Esophagus squamous epithelium (tissue), 5 donors: ENCODE measurements around the gene KSR2. TPM values are rescaled to one million over a fixed set of nuclear protein-coding genes. Genes with fewer than 3 reads are reported as not detected.

ENCODE experiments used
- DNase-seq: peaks from one replicate; lab custom pipeline; 2025; lab: John Stamatoyannopoulos, UW
- H3K27ac ChIP-seq, 4 donors: fragments of 200-600 bp; sonication (generic); one replicate each; pipeline ENCODE4 v1.5.1; 2016 to 2019; ENCODE audit warnings: mild to moderate bottlenecking in 1 of 4
- H3K27me3 ChIP-seq, 4 donors: fragments of 200-600 bp; sonication (generic); 1 replicate in 3 of 4; 2 replicates in 1 of 4; pipeline versions ENCODE4 v1.5.1 to v1.6.0; 2017 to 2021; ENCODE audit warnings: antibody characterized with exemption in 1 of 4
- H3K36me3 ChIP-seq, 3 donors: fragments of 200-600 bp; sonication (generic); one replicate each; pipeline ENCODE4 v1.5.1; 2016 to 2019
- H3K4me1 ChIP-seq, 3 donors: fragments of 200-600 bp; sonication (generic); one replicate each; pipeline ENCODE4 v1.5.1; 2017 to 2019
- H3K4me3 ChIP-seq, 4 donors: fragments of 200-600 bp; sonication (generic); 1 replicate in 3 of 4; 2 replicates in 1 of 4; pipeline ENCODE4 v1.5.1; 2016 to 2019; ENCODE audit warnings: mild to moderate bottlenecking in 2 of 4, moderate library complexity in 1 of 4
- H3K9me3 ChIP-seq, 3 donors: fragments of 200-600 bp; sonication (generic); one replicate each; pipeline ENCODE4 v1.5.1; 2016 to 2019
- CTCF ChIP-seq, 6 experiments: fragments of 450-650 bp in 4 of 6; fragments of 200-600 bp in 2 of 6; sonication (generic) in 2 of 6; IDR thresholded peaks; one replicate each; pipeline ENCODE4 v1.5.1; 2016 to 2019; ENCODE audit warnings: antibody characterized with exemption in 6 of 6, mild to moderate bottlenecking in 4 of 6, moderate library complexity in 4 of 6
- POLR2A ChIP-seq, 4 donors: fragments of 450-650 bp; IDR thresholded peaks; one replicate each; pipeline ENCODE4 v1.6.1; 2017; ENCODE audit warnings: antibody characterized with exemption in 4 of 4, mild to moderate bottlenecking in 4 of 4, moderate library complexity in 3 of 4
- WGBS, 2 donors: methylation state at CpG; one replicate each; pipeline ENCODE4 v1.1.5; 2018; 5-methylcytosine and 5-hydroxymethylcytosine counted together
- intact Hi-C: fragments of 100-400 bp; cut with DNase I; formaldehyde crosslinking; loops from one replicate; pipeline ENCODE4 v1.15.0; 2022
- total RNA-seq, 4 donors: library from RNA; depleted of rRNA; stranded (reverse); fragments of >200 nt; gene quantifications; one replicate each; pipeline ENCODE4 v1.1.0, GENCODE V29; 2016
- donor health status: DM: yes; HTN: yes; CAD: no.

Gene KSR2
- total RNA-seq, 4 donors from 2014 or later: under 0.01 to 0.13 (median 0.03) TPM

- Histone ChIP-seq H3K9me3 (no peaks in the 10 kb centered on the region), H3K36me3 (no peaks in the 10 kb centered on the region), H3K27me3 (peaks cover 0 to 10% (median 0%) of the 10 kb centered on the region in 4 donors), H3K27ac (no peak overlapping the region), H3K4me3 (no peak overlapping the region), H3K4me1 (no peaks in the 10 kb centered on the region)
- 44 to 55% methylated on average over 5 of the region's 5 CpGs for WGBS, 2 donors
- TF ChIP-seq POLR2A (IDR thresholded peaks at IDR 0.05): no peak
- TF ChIP-seq CTCF (IDR thresholded peaks at IDR 0.05): no peak
- intact Hi-C loops: no loop called here
- no peak for DNase-seq
These were observed 361.8 kb downstream of the KSR2 start for GRCh38 chr12:117606945-117607344.

- intact Hi-C loops: no loop called here
- no peak for DNase-seq
- Histone ChIP-seq H3K36me3 (no peaks in the 10 kb centered on the region), H3K27ac (no peak overlapping the region), H3K4me3 (no peak overlapping the region), H3K9me3 (no peaks in the 10 kb centered on the region), H3K4me1 (no peaks in the 10 kb centered on the region), H3K27me3 (peaks cover 0 to 10% (median 0%) of the 10 kb centered on the region in 4 donors)
- no peak for TF ChIP-seq CTCF (IDR thresholded peaks at IDR 0.05)
These were observed 362.8 kb downstream of the KSR2 start for GRCh38 chr12:117606024-117606423.

- no peak overlapping the region for H3K27ac ChIP-seq
- H3K4me3 ChIP-seq: no peak overlapping the region
- no peak for TF ChIP-seq CTCF (IDR thresholded peaks at IDR 0.05)
- TF ChIP-seq POLR2A (IDR thresholded peaks at IDR 0.05): no peak
- 38 to 65% methylated on average over 4 of the region's 4 CpGs for WGBS, 2 donors
- intact Hi-C loops: no loop called here
- H3K9me3 ChIP-seq: no peaks in the 10 kb centered on the region
- H3K4me1 ChIP-seq: no peaks in the 10 kb centered on the region
- no peaks in the 10 kb centered on the region for H3K36me3 ChIP-seq
- no peak for DNase-seq
- peaks cover 0 to 21% (median 0%) of the 10 kb centered on the region in 4 donors for H3K27me3 ChIP-seq
These were observed 365.3 kb downstream of the KSR2 start for GRCh38 chr12:117603316-117604113.

- TF ChIP-seq POLR2A (IDR thresholded peaks at IDR 0.05) (no peak), CTCF (IDR thresholded peaks at IDR 0.05) (no peak)
- no peak overlapping the region for H3K27ac ChIP-seq
- H3K4me1 ChIP-seq: no peaks in the 10 kb centered on the region
- no peak for DNase-seq
- H3K4me3 ChIP-seq: no peak overlapping the region
- no peaks in the 10 kb centered on the region for H3K9me3 ChIP-seq
- H3K27me3 ChIP-seq: peaks cover 0 to 12% (median 0%) of the 10 kb centered on the region in 4 donors
- H3K36me3 ChIP-seq: no peaks in the 10 kb centered on the region
- 63 to 79% methylated on average over 5 of the region's 5 CpGs for WGBS, 2 donors
- intact Hi-C loops: loop anchor here (10.0 kb wide), 1 partner anchor 235 kb away; no protein-coding TSS in a partner anchor
These were observed 368.9 kb downstream of the KSR2 start for GRCh38 chr12:117599849-117600248.

- Histone ChIP-seq H3K9me3 (no peaks in the 10 kb centered on the region), H3K4me1 (no peaks in the 10 kb centered on the region), H3K36me3 (no peaks in the 10 kb centered on the region), H3K27ac (no peak overlapping the region), H3K4me3 (no peak overlapping the region), H3K27me3 (peaks cover 0 to 31% (median 0%) of the 10 kb centered on the region in 4 donors)
- DNase-seq: no peak
- intact Hi-C loops: loop anchor here (10.0 kb wide), 1 partner anchor 238 kb away; no protein-coding TSS in a partner anchor
- WGBS, 2 donors: 50 to 51% methylated on average over 6 of the region's 6 CpGs
- no peak for TF ChIP-seq CTCF (IDR thresholded peaks at IDR 0.05)
- no peak for TF ChIP-seq POLR2A (IDR thresholded peaks at IDR 0.05)
These were observed 371.8 kb downstream of the KSR2 start for GRCh38 chr12:117596968-117597367.
